A673 (cell line): ENCODE data around the gene SEC61B.

Source experiments
- EZH2 ChIP-seq: fragments of 200-600 bp; sonication (generic); IDR thresholded peaks from 2 replicates; pipeline ENCODE4 v1.6.1; 2017; ENCODE audit warnings: borderline replicate concordance, low read depth, mild to moderate bottlenecking, mixed read lengths, antibody characterized with exemption, low read length; ENCODE audit not compliant: poor library complexity, severe bottlenecking
- TF ChIP-seq, protein P1 (sequence below): fragments of 300-800, 200-600 bp; sonication (generic); conservative IDR thresholded peaks from 2 replicates; pipeline ENCODE4 v1.5.1; 2017; ENCODE audit warnings: low read depth, mild to moderate bottlenecking, antibody characterized with exemption, low read length, moderate library complexity, mixed read lengths

DNA sequence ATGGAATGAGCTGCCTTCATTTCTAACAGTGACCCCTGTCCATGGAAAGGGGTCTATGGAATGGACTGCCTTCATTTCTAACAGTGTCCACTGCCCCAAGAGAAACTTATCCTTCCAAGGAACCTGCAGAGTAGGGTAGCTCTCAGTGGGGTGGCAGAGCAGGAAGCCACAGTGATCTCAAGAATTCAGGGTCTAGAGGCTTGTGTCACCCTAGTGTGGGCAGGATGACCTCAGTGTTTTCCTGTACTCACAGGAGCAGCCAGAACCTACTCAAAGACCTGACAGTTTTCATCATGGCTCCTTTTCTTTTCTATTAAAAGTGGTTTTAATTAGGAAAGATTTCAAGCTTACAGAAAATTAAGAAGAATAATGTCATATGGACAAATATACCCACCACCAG is 27.5 kb downstream of the SEC61B start:
- TF ChIP-seq, protein P1, sequence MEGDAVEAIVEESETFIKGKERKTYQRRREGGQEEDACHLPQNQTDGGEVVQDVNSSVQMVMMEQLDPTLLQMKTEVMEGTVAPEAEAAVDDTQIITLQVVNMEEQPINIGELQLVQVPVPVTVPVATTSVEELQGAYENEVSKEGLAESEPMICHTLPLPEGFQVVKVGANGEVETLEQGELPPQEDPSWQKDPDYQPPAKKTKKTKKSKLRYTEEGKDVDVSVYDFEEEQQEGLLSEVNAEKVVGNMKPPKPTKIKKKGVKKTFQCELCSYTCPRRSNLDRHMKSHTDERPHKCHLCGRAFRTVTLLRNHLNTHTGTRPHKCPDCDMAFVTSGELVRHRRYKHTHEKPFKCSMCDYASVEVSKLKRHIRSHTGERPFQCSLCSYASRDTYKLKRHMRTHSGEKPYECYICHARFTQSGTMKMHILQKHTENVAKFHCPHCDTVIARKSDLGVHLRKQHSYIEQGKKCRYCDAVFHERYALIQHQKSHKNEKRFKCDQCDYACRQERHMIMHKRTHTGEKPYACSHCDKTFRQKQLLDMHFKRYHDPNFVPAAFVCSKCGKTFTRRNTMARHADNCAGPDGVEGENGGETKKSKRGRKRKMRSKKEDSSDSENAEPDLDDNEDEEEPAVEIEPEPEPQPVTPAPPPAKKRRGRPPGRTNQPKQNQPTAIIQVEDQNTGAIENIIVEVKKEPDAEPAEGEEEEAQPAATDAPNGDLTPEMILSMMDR, result no peak
- TF ChIP-seq EZH2, result no peak
